ENCODE data around the gene UBL3. TPM values are rescaled to one million over a fixed set of nuclear protein-coding genes. Genes with fewer than 3 reads are reported as not detected.
A peak's percentile ranks its signal among the peaks of the same experiment; 100 is the strongest.

Gene UBL3
- total and polyA plus RNA-seq, 2 of the 8 experiments (the other 6 are each of a cell fraction or from before 2014, with no cell fraction given), result 5.3 to 16.1 TPM

- 74% methylated on average over 5 of the region's 5 CpGs; no CpG with 5 or more reads in 1 of the 2 experiments for WGBS, 2 experiments (ENCODE audit: extremely low coverage in 1 of 2, insufficient coverage in 1 of 2, insufficient read length in 1 of 2, insufficient replicate concordance in 2 of 2, low coverage in 1 of 2, low lambda C conversion rate in 2 of 2, missing lambda C conversion rate in 1 of 2)
- H3K4me3 ChIP-seq (ENCODE audit: extremely low read depth in 1 of 4, insufficient read depth in 2 of 4, low read depth in 3 of 4, low read length in 4 of 4), result no peak overlapping the region
- TF ChIP-seq SAP30 (IDR thresholded peaks at IDR 0.05; ENCODE audit: insufficient read depth, insufficient replicate concordance, low read length) (no peak), EZH2 (IDR thresholded peaks at IDR 0.05; ENCODE audit: low read depth, low read length, severe bottlenecking) (no peak), CHD2 (IDR thresholded peaks at IDR 0.05; ENCODE audit: low read length) (no peak)
Measured at GRCh38 chr13:29887030-29887557, 36.7 kb upstream of the UBL3 start.

More at GRCh38 chr13:29887030-29887557, 36.7 kb upstream of the UBL3 start:
- Histone ChIP-seq H4K91ac (replicated peaks; ENCODE audit: insufficient read length, low read length) (peak overlapping the region; percentile 16), H3K4me1 (replicated peaks in 1 of 4; ENCODE audit: control insufficient read depth in 3 of 4, insufficient read depth in 4 of 4, low read length in 3 of 4) (peaks cover 0 to 13% (median 8%) of the 10 kb centered on the region in 4 experiments; a peak in 5 of 7 replicates), H3K23me2 (ENCODE audit: low read depth, low read length) (no peaks in the 10 kb centered on the region), H2AK5ac (ENCODE audit: low read depth, low read length) (peak overlapping the region; percentile 67; the same call in 1 of the 2 replicates), H2AFZ (ENCODE audit: low read length) (no peak overlapping the region), H2BK15ac (ENCODE audit: low read length) (no peak overlapping the region), H3K79me1 (ENCODE audit: low read depth, low read length) (no peaks in the 10 kb centered on the region), H2BK120ac (replicated peaks; ENCODE audit: low read depth, low read length) (peak overlapping the region; percentile 25), H3K9ac (replicated peaks in 1 of 4; ENCODE audit: extremely low read depth in 1 of 4, low read depth in 3 of 4, low read length in 3 of 4) (no peak overlapping the region), H3K9me3 (ENCODE audit: insufficient read depth in 2 of 2, low read depth in 1 of 2, low read length in 1 of 2) (no peaks in the 10 kb centered on the region), H2BK20ac (ENCODE audit: low read length) (no peak overlapping the region), H3K18ac (ENCODE audit: extremely low read depth, low read length) (0 out of 2 replicates have a peak overlapping the region, but pooled peaks have one; percentile 5), H3K14ac (ENCODE audit: insufficient read length) (no peak overlapping the region), H3K27me3 (replicated peaks in 1 of 4; ENCODE audit: control insufficient read depth in 3 of 4, extremely low read depth in 1 of 4, insufficient read depth in 3 of 4, low read length in 3 of 4) (no peaks in the 10 kb centered on the region), H3K4me2 (ENCODE audit: insufficient read depth in 1 of 2, low read depth in 2 of 2, low read length in 2 of 2) (no peak overlapping the region), H2BK12ac (ENCODE audit: low read depth, low read length) (peak overlapping the region; percentile 72; the same call in 1 of the 2 replicates), H3K27ac (ENCODE audit: low read depth, low read length) (no peak overlapping the region), H3K4ac (replicated peaks; ENCODE audit: insufficient read length, low read depth, low read length) (no peak overlapping the region), H3K36me3 (ENCODE audit: control insufficient read depth in 2 of 4, insufficient read depth in 4 of 4, low read length in 3 of 4) (no peaks in the 10 kb centered on the region), H4K5ac (ENCODE audit: insufficient read length, low read depth, low read length) (no peak overlapping the region), H3K79me2 (ENCODE audit: control insufficient read depth in 1 of 2, insufficient read depth in 2 of 2, low read length in 2 of 2) (no peaks in the 10 kb centered on the region), H2BK5ac (ENCODE audit: low read depth, low read length) (0 out of 2 replicates have a peak overlapping the region, but pooled peaks have one; percentile 18), H3K56ac (replicated peaks; ENCODE audit: insufficient read length, low read depth, low read length) (no peak overlapping the region), H4K8ac (ENCODE audit: extremely low read depth, insufficient read depth, low read length) (no peak overlapping the region), H3K23ac (ENCODE audit: insufficient read length) (no peak overlapping the region), H4K20me1 (replicated peaks in 1 of 2; ENCODE audit: control insufficient read depth in 1 of 2, insufficient read depth in 2 of 2, low read length in 2 of 2) (no peaks in the 10 kb centered on the region)
- CTCF ChIA-PET (ENCODE audit: partially characterized antibody), result interaction anchor here (1.0 kb wide), 1 partner anchor 37 kb away, joined by 6 read pairs; no protein-coding TSS in a partner anchor
- no peak for DNase-seq (ENCODE audit: low read depth in 1 of 2, low spot score in 2 of 2)
- POLR2A ChIA-PET (ENCODE audit: partially characterized antibody), result no interaction called here
- FAIRE-seq, result no peak
